GM06990 (cell line): ENCODE data around the gene NDUFV2.

Experiments
- DNase-seq: peaks from one replicate; pipeline ENCODE4 v3.0.0-alpha.2; 2011; ENCODE audit not compliant: insufficient read length; ENCODE audit errors: extremely low read depth
- H3K27me3 ChIP-seq: replicated peaks from 2 replicates; pipeline ENCODE4 v1.6.0; 2011; ENCODE audit warnings: low read length; ENCODE audit not compliant: control insufficient read depth, insufficient read depth
- H3K36me3 ChIP-seq: 2 replicates; pipeline ENCODE4 v1.5.1; 2011; ENCODE audit warnings: low read length; ENCODE audit not compliant: control insufficient read depth, insufficient read depth
- H3K4me3 ChIP-seq: replicated peaks from 2 replicates; pipeline ENCODE4 v1.5.1; 2011; ENCODE audit warnings: low read depth, mild to moderate bottlenecking, control low read depth, low read length
- CTCF ChIP-seq: IDR thresholded peaks from 2 replicates; pipeline ENCODE4 v1.5.1; 2011; ENCODE audit warnings: low read length, control low read depth, mild to moderate bottlenecking, inconsistent platforms; ENCODE audit not compliant: insufficient read depth, poor library complexity, severe bottlenecking

NDUFV2 gene

GRCh38 chr18:9108911-9109310 lies 6.4 kb downstream of the NDUFV2 start:
- no peak for TF ChIP-seq CTCF
- no peaks in the 10 kb centered on the region; the same call in 1 of the 2 replicates for H3K36me3 ChIP-seq
- H3K27me3 ChIP-seq: no peaks in the 10 kb centered on the region
- H3K4me3 ChIP-seq: no peak overlapping the region
- no peak for DNase-seq

GRCh38 chr18:9109523-9109922 lies 7.0 kb downstream of the NDUFV2 start:
- Histone ChIP-seq H3K4me3 (no peak overlapping the region), H3K27me3 (no peaks in the 10 kb centered on the region)

GRCh38 chr18:9113468-9114149 lies 11.1 kb downstream of the NDUFV2 start:
- DNase-seq: no peak
- TF ChIP-seq CTCF: no peak
- Histone ChIP-seq H3K27me3 (no peaks in the 10 kb centered on the region), H3K4me3 (peak overlapping the region; percentile 36), H3K36me3 (no peaks in the 10 kb centered on the region)

More at GRCh38 chr18:9109523-9109922, 7.0 kb downstream of the NDUFV2 start:
- TF ChIP-seq CTCF: no peak
- no peak for DNase-seq
- H3K36me3 ChIP-seq: no peaks in the 10 kb centered on the region

GRCh38 chr18:9115984-9116383 lies 13.5 kb downstream of the NDUFV2 start:
- TF ChIP-seq CTCF: no peak
- no peaks in the 10 kb centered on the region for H3K27me3 ChIP-seq
- no peak overlapping the region for H3K4me3 ChIP-seq
- no peak for DNase-seq
- no peaks in the 10 kb centered on the region for H3K36me3 ChIP-seq

GRCh38 chr18:9117980-9118841 lies 15.7 kb downstream of the NDUFV2 start:
- DNase-seq: no peak
- H3K4me3 ChIP-seq: no peak overlapping the region; the same call in 1 of the 2 replicates
- no peak for TF ChIP-seq CTCF
- no peaks in the 10 kb centered on the region for H3K27me3 ChIP-seq
- no peaks in the 10 kb centered on the region for H3K36me3 ChIP-seq
